Stimulated activated CD8-positive, alpha-beta memory T cell treated with anti-CD3 and anti-CD28 coated beads, Interleukin-2, amount 100 ng/mL, for 1 hour (primary cell): ENCODE data around the gene ANKRD13D.

Experiments
- DNase-seq, 2 donors: peaks; one replicate each; pipeline ENCODE4 v3.0.0-alpha.2; 2020; ENCODE audit warnings: low read depth in 2 of 2

ANKRD13D gene

GRCh38 chr11:67273260-67273990, 15.7 kb upstream of the ANKRD13D start:
- no peak for DNase-seq

GRCh38 chr11:67274768-67275605, 14.1 kb upstream of the ANKRD13D start:
- no peak for DNase-seq

DNA sequence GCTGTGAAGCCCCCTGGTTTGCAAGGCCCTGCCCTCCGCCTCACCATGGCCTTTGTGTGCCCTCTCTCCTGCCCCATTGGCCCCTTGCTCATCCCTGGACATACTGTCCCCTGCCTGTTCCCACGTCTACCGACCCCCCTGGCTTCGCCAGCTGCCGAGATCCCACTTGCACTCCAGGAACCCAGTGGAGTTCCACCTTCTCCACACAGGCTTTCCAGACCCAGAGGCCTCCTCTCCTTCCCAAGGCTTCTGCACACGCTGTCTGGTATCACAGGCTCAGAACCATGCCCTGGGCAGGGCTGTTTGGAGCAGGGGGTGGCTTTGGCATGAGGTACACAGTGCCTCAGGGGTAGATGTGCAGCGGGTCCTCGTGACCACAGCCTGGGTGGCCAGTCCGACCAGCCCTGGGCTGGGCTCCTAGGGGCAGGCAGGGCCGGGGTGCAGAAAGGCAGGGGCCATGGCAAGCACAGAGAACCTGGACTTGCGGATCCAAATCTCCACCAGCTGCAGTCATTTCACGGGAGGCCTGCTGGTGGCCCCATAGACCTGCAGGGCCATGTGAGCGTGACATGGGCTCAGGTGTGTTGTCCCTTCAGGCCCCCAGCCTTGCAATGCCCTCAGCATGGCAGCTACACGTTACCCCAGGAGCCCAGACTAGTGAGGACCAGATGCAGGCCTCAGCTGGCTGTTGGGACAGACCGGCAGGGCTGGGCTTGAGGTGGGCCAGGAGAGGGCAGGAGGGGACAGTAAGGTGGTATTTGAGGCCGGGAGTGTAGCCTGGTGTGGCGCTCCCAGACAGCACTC, 13.3 kb upstream of the ANKRD13D start:
- no peak for DNase-seq

GRCh38 chr11:67276781-67277230, 12.3 kb upstream of the ANKRD13D start:
- DNase-seq, result no peak

- DNase-seq, result peak; percentile 70 to 85
These were observed 11.7 kb upstream of the ANKRD13D start for GRCh38 chr11:67277231-67277961.

GRCh38 chr11:67278135-67278938, 10.8 kb upstream of the ANKRD13D start:
- DNase-seq, result no peak

DNA sequence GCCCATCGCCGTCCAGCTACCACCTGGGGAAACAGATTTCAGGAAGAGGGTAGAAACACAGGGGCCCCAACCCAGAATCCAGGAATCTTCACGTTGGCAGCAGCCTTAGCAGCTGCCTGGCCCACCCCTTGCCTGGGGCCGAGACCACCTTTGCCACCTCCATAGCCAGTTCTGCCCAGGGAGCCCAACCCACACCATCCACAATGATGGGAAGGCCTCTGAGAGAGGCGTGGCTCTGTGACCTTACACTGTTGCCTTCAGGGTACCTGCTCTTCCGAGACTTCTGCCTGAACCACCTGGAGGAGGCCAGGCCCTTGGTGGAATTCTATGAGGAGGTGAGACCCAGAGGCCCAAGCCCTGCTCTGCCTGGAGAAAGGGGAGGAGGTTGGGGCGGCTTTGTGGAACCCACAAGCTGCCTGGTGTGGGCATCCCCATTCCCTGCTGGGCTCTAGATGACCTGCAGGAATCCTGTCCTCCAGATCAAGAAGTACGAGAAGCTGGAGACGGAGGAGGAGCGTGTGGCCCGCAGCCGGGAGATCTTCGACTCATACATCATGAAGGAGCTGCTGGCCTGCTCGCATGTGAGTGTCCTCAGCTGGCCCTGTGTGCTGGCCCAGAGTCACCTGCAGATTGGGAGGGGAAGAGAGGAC, 10.0 kb upstream of the ANKRD13D start:
- no peak for DNase-seq

- no peak for DNase-seq
These were observed 9.3 kb upstream of the ANKRD13D start for GRCh38 chr11:67279589-67280340.

GRCh38 chr11:67280341-67280787, 8.7 kb upstream of the ANKRD13D start:
- DNase-seq, result no peak

DNA sequence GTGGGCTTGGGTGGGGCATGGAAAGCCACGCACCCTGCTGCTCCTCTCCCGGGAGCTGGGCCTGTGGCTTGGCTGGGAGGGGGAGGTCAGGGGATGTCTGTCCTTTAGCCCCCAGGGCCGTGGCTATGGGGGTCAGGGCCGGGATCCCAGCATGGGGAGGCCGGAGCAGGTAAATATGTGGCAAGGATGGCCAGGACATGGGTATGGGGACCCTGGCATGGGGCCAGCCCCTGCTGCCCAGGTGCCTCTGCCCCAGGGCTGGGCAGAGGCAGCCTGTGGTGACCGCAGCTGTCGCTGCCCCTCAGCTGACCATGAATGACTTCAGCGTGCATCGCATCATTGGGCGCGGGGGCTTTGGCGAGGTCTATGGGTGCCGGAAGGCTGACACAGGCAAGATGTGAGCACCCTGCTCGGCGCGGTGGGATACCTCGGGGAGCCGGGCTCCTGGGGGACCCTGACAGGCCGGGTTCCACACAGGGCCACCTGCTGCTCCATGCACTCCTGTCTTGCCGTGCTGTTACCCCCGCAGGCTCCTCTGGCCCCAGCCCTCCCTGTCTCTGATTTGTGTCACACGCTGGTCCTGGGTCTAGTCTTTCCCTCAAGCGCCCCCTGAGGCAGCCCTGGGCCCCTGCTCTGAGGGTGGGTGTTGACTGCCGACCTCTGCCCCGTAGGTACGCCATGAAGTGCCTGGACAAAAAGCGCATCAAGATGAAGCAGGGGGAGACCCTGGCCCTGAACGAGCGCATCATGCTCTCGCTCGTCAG, 8.1 kb upstream of the ANKRD13D start:
- no peak for DNase-seq

DNA sequence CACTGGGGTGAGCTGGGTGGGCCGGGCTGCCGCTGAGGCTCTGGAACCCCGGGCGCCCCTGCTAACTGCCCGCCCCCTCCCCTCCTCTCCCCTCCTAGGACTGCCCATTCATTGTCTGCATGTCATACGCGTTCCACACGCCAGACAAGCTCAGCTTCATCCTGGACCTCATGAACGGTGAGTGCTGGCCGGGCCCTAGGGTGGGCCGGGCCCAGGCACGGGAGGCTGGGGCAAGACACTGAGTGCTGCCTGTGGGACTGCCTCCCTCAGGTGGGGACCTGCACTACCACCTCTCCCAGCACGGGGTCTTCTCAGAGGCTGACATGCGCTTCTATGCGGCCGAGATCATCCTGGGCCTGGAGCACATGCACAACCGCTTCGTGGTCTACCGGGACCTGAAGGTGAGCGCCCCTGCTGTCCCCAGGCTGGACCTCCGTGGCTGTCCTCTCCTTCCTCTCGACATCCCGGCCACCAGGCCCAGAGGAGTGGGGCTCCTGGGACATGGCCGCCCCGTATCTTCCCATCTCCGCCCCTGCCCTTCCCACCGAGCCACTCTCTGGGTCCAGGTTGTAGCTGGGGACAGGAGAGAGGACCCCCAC, 7.5 kb upstream of the ANKRD13D start:
- no peak for DNase-seq

GRCh38 chr11:67282155-67282875, 6.8 kb upstream of the ANKRD13D start:
- DNase-seq, result no peak

GRCh38 chr11:67282876-67283371, 6.2 kb upstream of the ANKRD13D start:
- no peak for DNase-seq

GRCh38 chr11:67283481-67283963, 5.6 kb upstream of the ANKRD13D start:
- DNase-seq, result no peak

- no peak for DNase-seq
These were observed 4.1 kb upstream of the ANKRD13D start for GRCh38 chr11:67284811-67285540.
